Effector memory CD4-positive, alpha-beta T cell (primary cell): ENCODE measurements around the gene SETD7.

Experiments used
- DNase-seq, 3 donors: peaks; one replicate each; pipeline ENCODE4 v3.0.0-alpha.2; 2020
- H3K27ac ChIP-seq: 2 replicates; pipeline ENCODE4 v1.7.0; 2013; ENCODE audit warnings: mild to moderate bottlenecking, low read length, moderate library complexity; ENCODE audit not compliant: insufficient read depth, poor library complexity, severe bottlenecking
- H3K27me3 ChIP-seq: replicated peaks from 2 replicates; pipeline ENCODE4 v1.7.0; 2013; ENCODE audit warnings: mild to moderate bottlenecking, low read length; ENCODE audit not compliant: insufficient read depth, control insufficient read depth, poor library complexity, severe bottlenecking
- H3K36me3 ChIP-seq: 2 replicates; pipeline ENCODE4 v1.7.0; 2013; ENCODE audit warnings: mild to moderate bottlenecking, low read length, moderate library complexity; ENCODE audit not compliant: control insufficient read depth, insufficient read depth
- H3K4me1 ChIP-seq: 2 replicates; pipeline ENCODE4 v1.7.0; 2013; ENCODE audit warnings: low read length, mild to moderate bottlenecking; ENCODE audit not compliant: control insufficient read depth, insufficient read depth, poor library complexity, severe bottlenecking
- H3K4me3 ChIP-seq: 2 replicates; pipeline ENCODE4 v1.7.0; 2013; ENCODE audit warnings: low read length, low read depth, mild to moderate bottlenecking; ENCODE audit not compliant: insufficient read depth, poor library complexity, severe bottlenecking
- H3K9me3 ChIP-seq: 2 replicates; pipeline ENCODE4 v1.7.0; 2013; ENCODE audit warnings: mild to moderate bottlenecking, low read length, moderate library complexity; ENCODE audit not compliant: control insufficient read depth

SETD7 gene

GRCh38 chr4:139515531-139515958 is 40.5 kb downstream of the SETD7 start:
- Histone ChIP-seq H3K9me3 (no peaks in the 10 kb centered on the region), H3K4me1 (no peaks in the 10 kb centered on the region), H3K4me3 (no peak overlapping the region), H3K27me3 (no peaks in the 10 kb centered on the region), H3K27ac (no peak overlapping the region), H3K36me3 (peaks cover 17% of the 10 kb centered on the region)
- no peak for DNase-seq

GRCh38 chr4:139514382-139515059 is 41.5 kb downstream of the SETD7 start:
- Histone ChIP-seq H3K27me3 (no peaks in the 10 kb centered on the region), H3K4me3 (no peak overlapping the region), H3K9me3 (no peaks in the 10 kb centered on the region), H3K27ac (no peak overlapping the region), H3K36me3 (peaks cover 17% of the 10 kb centered on the region), H3K4me1 (no peaks in the 10 kb centered on the region)
- no peak for DNase-seq

GRCh38 chr4:139511320-139511719 is 44.7 kb downstream of the SETD7 start:
- Histone ChIP-seq H3K4me3 (no peak overlapping the region), H3K36me3 (peaks cover 13% of the 10 kb centered on the region)
- DNase-seq, result no peak

GRCh38 chr4:139509727-139510410 is 46.1 kb downstream of the SETD7 start:
- Histone ChIP-seq H3K27ac (no peak overlapping the region), H3K36me3 (peaks cover 4% of the 10 kb centered on the region), H3K9me3 (no peaks in the 10 kb centered on the region), H3K4me1 (no peaks in the 10 kb centered on the region), H3K27me3 (no peaks in the 10 kb centered on the region), H3K4me3 (no peak overlapping the region)
- no peak for DNase-seq

More at GRCh38 chr4:139511320-139511719, 44.7 kb downstream of the SETD7 start:
- Histone ChIP-seq H3K4me1 (no peaks in the 10 kb centered on the region), H3K27ac (no peak overlapping the region), H3K27me3 (no peaks in the 10 kb centered on the region), H3K9me3 (no peaks in the 10 kb centered on the region)

- DNase-seq, result no peak
- H3K36me3 ChIP-seq, result peaks cover 4% of the 10 kb centered on the region
- H3K4me3 ChIP-seq, result no peak overlapping the region
- H3K27ac ChIP-seq, result no peak overlapping the region
- no peaks in the 10 kb centered on the region for H3K27me3 ChIP-seq
- H3K9me3 ChIP-seq, result no peaks in the 10 kb centered on the region
- H3K4me1 ChIP-seq, result no peaks in the 10 kb centered on the region
These were observed 47.3 kb downstream of the SETD7 start for GRCh38 chr4:139508581-139509237.

- H3K9me3 ChIP-seq, result no peaks in the 10 kb centered on the region
- no peak for DNase-seq
- no peaks in the 10 kb centered on the region for H3K4me1 ChIP-seq
- no peak overlapping the region for H3K4me3 ChIP-seq
- no peak overlapping the region for H3K27ac ChIP-seq
- H3K27me3 ChIP-seq, result no peaks in the 10 kb centered on the region
- H3K36me3 ChIP-seq, result no peaks in the 10 kb centered on the region
These were observed 49.2 kb downstream of the SETD7 start for GRCh38 chr4:139506774-139507173.

GRCh38 chr4:139503622-139504166 is 52.3 kb downstream of the SETD7 start:
- DNase-seq, result no peak
- no peaks in the 10 kb centered on the region for H3K4me1 ChIP-seq

GRCh38 chr4:139501927-139502899 is 53.8 kb downstream of the SETD7 start:
- H3K4me3 ChIP-seq, result no peak overlapping the region
- no peaks in the 10 kb centered on the region for H3K36me3 ChIP-seq
- H3K27ac ChIP-seq, result no peak overlapping the region
- H3K4me1 ChIP-seq, result no peaks in the 10 kb centered on the region
- H3K9me3 ChIP-seq, result no peaks in the 10 kb centered on the region
- no peaks in the 10 kb centered on the region for H3K27me3 ChIP-seq
- no peak for DNase-seq

More at GRCh38 chr4:139503622-139504166, 52.3 kb downstream of the SETD7 start:
- Histone ChIP-seq H3K27me3 (no peaks in the 10 kb centered on the region), H3K27ac (no peak overlapping the region), H3K36me3 (no peaks in the 10 kb centered on the region), H3K9me3 (no peaks in the 10 kb centered on the region), H3K4me3 (no peak overlapping the region)

- H3K4me3 ChIP-seq, result no peak overlapping the region
- no peak overlapping the region for H3K27ac ChIP-seq
- no peaks in the 10 kb centered on the region for H3K27me3 ChIP-seq
- H3K9me3 ChIP-seq, result no peaks in the 10 kb centered on the region
- no peaks in the 10 kb centered on the region for H3K4me1 ChIP-seq
- no peak for DNase-seq
- no peaks in the 10 kb centered on the region for H3K36me3 ChIP-seq
These were observed 54.5 kb downstream of the SETD7 start for GRCh38 chr4:139501527-139501926.
